ENCODE data around the gene COL5A3.
A peak's percentile ranks its signal among the peaks of the same experiment; 100 is the strongest.
"Not testable (repeated sequence)": the region's sequence is repeated elsewhere in the genome, so short reads cannot be mapped to it uniquely, and the experiment has no call there.

Gene COL5A3

DNA sequence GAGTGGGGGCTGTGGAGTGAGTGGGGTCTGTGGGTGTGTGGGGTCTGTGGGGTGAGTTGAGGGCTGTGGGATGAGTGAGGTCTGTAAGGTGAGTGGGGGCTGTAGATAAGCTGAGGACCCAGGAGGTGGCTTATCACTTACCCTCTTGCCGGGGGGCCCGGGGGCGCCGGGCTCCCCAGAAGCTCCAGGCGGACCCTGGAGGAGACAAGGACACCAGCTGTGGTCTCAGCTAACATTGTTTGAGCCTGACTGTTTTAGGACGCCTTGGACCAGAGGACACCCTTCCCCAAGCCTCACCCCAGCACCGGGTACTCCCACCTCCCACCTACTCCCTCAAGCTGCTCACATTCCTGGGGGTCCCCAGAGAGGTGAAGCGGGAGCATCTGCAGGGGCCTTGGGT lies 39.8 kb downstream of the COL5A3 start:
- no peak for DNase-seq

DNA sequence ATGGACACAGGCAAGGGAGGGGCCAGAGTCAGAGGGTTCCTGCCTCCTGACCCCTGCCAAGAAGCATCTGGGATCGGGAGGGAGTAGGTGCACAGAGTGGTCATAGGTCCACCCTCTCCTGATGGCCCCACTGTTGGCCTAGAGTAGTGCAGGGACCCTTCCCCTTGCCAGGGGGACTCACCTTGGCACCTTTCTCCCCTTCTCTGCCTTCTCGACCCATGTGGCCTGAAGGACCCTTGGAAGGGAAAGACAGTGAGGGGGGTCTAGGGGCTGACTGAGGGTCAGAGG lies 40.7 kb downstream of the COL5A3 start:
- no peak for DNase-seq

DNA sequence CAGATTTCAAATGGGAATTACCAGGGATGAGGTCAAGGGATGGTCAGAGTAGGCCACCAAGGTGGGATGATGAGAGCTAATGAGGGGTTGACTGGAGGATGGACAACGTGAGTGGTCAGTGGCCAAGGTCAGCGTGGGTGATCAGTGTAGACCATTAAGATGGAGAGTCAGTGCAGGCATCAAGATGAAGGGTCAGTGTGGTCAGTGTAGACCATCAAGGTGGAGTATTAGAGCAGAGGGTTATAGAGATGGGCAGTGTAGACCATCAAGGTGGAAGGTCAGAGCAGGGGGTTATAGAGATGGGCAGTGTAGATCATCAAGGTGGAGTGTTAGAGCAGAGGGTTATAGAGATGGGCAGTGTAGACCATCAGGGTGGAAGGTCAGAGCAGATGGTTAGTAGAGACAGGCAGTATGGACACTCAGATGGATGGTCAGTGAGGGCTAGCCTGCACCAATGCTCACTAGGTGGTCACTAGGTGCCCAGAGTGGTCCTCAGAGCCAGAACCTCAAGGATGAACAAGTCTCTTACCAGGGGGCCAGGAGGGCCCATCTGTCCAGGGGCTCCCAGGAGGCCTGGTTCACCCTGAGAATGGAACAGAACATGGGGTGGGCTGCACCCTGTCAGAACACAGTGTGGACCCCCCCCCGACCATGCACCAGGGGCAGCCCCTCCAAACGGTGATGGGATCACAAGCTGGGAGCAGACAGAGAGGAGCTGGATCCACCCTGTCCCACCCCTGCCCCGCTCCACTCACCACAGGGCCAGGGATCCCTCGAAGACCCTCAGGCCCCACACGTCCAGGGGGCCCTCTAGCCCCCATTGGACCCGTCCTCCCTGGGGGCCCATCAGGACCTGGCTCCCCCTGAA lies 41.2 kb downstream of the COL5A3 start:
- no peak for DNase-seq

DNA sequence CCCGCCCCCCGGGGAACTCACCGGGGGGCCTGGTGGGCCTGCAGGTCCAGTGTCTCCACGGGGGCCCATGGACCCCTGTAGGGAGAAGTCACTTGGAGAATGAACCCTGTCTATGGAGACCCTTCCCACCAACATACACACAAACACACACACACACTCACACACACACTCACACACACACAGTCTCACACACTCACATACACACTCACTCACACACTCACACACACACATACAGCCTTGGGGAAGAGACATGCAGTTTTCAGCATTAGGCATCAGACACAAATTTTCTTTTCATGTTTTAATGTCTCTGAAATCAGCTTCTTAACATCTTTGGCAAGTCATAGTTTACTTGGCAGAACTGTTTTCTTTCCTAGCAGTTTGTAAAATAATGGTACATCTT lies 43.0 kb downstream of the COL5A3 start:
- no peak for DNase-seq

DNA sequence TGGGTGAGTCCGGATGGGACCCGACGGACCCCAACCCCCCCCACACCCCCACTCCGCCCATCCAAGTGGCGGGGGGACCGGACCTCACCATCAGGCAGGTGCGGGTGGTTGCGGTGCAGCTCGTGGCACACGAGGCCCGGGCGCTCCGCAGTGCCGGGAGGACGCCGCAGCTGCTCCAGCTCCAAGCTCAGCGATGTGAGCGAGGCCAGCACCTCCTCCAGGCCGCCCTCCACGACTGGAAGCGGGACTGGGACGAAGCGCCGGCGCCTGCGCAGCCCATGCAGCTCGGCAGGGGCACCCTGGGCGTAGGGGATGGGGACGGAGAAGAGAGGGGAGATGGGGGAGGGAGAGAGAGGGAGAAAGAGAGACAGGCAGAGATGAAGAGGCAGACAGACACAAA lies 43.9 kb downstream of the COL5A3 start:
- no peak for DNase-seq

DNA sequence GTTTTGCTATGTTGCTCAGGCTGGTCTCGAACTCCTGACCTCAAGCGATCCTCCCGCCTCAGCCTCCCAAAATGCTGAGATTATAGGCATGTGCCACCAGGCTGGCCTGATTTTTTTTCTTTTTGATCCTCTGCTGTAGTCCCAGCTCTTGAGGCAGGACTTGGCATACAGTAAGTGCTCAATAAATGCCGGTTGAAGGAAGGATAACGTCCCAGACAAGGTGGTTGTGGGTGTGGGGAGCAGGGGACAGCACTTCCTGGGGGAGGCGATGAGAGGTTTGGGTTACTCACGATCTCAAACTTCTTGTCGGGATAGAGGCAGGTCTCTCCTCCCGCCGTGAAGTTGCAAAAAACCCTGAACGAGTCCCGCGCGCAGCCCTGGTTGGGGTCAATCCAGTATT lies 44.3 kb downstream of the COL5A3 start:
- no peak for DNase-seq

DNA sequence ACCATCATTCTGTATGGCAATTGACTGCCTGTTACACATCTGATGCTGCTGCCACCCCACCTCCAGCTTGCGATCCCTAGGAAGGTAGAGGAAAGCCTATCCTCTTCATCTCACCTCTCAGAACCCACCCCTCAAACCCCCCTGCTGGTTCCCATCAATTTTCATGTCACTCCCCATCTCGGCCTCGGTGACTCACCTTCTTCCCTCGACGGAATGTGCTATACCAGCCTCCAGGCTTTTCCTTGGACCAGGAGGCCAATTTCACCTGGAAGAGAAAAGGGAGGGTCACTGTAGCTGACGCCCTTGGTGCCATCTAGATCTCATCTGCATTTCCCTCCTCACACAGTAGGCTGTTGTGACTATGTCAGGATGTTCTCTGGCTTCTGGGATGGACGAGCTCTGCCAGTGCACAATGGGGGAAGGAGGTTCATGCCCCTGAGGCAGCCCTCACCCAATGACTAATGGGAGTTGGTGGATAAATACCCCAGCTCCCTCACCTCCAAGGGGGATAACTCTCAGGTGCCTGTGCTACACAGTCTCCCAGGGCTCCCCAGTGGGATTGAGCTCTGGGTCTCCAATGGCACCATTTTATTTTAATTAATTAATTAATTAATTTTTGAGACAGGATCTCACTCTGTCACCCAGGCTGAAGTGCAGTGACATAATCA lies 47.5 kb downstream of the COL5A3 start:
- no peak for DNase-seq

DNA sequence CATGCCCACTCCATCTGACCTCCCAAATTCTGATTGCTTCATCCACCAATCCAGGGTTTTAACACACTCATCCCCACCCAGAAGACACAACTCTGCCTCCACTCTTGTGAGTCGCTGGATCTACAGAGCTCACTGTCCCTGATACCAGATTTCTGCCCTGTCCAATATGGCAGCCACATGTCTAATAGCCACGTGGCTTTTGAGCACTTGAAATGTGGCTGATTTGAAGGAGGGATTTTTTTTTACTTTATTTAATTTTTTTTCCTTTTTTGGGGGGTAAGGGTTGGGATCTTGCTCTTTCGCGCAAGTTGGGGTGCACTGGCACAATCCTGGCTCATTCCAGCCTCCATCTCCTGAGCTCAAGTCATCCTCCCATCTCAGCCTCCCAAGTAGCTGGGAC lies 49.2 kb downstream of the COL5A3 start:
- no peak for DNase-seq

DNA sequence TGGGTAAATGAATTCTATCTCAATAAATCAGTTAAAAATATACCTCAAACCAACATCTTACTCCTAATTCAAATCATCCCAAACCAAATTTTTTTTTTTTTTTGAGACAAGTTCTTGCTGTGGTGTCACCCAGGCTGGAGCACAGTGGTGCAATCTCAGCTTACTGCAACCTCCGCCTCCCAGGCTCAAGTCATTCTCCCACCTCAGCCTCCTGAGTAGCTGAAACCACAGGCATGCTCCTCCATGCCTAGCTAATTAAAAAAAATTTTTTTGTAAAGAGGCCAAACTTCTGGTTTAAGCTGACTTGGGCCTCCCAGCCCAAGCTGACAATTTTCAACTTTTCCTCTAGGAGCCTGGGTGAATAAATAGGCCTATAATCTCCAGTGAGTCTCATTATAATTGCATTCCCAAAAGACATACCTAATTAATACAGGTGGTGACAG lies 51.9 kb downstream of the COL5A3 start:
- DNase-seq, result no peak

DNA sequence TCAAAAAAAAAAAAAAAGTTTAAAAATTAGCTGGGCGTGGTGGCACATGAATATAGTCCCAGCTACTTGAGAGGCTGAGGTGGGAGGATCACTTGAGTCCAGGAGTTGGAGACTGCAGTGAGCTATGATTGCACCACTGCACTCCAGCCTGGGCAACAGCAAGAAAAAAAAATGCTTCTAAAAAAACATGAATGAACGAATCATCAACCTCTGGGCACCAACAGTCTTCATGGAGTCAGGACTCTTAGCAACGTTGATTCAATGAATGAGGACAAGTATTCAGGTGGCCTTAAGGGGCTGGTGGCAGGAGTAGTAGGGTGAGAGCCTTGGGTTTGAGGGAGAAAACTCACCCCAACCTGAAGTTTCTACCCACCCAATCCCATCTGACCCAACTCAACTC lies 53.3 kb downstream of the COL5A3 start:
- no peak for DNase-seq

DNA sequence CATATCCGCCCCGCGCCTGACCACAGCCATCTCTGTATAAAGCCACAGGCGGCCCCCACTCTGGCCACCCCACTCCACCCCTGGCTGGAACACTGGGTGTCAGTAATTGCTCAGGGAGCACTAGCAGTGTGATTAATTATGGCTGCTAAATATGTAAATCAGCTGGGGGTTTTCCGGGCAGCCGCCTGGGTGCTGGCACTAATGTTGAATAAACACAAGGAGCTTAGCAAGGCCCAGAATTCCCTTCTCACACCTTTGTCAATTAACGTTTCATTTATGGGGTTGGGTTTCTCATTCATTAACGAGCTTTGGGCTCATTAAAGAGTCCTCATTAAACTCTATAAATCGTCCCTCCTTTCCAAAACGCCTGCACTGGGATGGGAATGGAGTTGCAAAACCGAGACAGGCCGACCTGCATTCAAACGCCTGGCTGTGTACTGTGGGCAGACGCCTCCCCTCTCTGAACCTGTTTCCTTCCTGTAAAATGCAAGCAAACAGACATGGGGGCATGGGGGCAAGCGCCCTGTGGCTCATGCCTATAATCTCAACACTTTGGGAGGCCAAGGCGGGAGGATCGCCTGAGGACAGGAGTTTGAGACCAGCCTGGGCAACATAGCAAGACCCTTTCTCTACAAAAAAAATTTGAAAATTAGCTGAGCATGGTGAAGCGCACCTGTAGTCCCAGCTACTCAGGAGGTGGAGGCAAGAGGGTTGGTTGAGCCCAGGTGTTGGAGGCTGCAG lies 56.3 kb downstream of the COL5A3 start:
- no peak for DNase-seq

DNA sequence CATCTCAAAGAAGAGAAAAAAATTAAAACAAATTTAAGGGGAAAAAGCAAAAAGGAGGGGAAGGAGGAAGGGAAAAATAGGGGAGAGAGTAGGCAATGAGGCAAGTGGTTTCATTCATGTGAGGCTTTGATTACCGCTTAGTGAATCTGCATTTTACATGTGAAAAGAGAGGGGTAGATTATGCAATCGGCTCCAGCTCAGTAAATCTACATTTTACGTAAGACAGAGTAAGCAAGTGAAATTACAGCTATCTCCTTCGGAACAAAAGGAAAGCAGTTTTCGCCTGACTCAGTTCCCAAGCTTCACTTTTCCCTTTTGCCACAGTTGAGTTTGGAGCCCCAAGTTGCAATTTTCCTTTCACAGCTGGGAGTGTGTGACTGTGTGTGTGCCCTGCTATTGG lies 58.0 kb downstream of the COL5A3 start:
- DNase-seq, result no peak

DNA sequence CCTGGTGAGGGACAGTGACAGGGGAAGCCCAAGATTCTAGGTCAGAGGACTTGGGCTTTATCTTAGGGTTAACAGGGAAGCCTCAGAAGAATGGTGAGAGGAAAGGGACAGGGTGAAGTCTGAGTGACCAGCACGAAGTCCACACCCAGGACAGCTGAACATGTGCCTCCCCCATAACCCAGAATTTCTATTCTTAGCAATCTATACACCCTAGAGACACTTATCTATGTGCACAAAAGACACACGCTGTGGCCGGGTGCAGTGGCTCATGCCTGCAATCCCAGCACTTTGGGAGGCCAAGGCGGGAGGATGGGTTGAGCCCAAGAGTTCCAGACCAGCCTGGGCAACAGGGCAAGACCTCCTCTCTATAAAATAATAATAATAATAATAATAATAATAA lies 62.9 kb downstream of the COL5A3 start:
- no peak for DNase-seq

DNA sequence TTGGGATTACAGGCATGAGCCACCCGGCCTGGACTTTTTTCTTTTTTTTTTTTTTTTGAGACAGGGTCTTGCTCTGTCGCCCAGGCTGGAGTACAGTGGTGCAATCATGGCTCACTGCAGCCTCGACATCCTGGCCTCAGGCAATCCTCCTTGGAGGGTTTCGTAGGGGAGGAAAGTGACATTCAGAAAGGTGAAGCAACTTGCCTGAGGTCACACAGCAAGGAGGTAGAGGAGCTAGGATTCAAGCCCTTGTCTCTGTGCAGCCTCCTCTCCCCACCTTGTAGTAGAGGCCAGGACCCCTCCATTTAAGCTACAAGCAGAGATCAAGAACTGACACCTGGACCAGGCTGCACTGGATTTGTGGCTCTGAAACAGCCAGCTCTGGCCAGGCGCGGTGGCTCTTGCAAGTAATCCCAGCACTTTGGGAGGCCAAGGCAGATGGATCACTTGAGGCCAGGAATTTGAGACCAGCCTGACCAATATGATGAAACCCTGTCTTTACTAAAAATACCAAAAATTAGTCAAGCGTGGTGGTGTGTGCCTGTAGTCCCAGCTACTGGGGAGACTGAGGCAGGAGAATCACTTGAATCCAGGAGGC lies 63.7 kb downstream of the COL5A3 start:
- not testable (repeated sequence) for DNase-seq

DNA sequence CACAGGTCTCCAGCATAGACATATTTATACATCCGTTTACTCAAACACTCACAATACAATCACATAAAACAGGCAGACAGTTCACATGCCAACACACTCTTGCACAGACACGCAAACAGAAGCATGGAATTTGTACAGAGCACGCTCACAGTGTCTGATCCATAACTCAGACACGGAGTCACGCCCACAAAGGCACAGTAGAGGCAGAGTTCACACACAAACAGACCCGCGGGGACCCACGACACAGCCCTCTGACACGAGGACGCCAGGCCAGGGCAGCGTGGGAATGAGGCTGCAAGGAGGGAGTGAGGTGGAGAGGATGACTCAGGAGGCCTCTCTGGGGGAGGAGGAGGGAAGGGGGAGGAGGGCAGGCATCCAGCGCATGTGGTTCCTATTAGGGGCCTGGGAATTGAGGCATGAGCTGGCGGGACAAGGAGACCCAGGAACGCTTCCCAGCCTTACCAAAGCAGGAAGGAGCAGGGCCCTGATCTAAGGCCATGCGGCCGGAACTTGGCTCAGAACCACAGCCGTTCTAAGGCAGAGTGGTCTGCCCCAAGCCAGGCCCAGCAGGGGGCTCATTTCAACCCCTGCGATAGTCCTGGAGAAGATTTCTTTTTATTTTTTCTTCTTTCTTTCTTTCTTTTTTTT lies 64.9 kb downstream of the COL5A3 start:
- DNase-seq, result no peak

DNA sequence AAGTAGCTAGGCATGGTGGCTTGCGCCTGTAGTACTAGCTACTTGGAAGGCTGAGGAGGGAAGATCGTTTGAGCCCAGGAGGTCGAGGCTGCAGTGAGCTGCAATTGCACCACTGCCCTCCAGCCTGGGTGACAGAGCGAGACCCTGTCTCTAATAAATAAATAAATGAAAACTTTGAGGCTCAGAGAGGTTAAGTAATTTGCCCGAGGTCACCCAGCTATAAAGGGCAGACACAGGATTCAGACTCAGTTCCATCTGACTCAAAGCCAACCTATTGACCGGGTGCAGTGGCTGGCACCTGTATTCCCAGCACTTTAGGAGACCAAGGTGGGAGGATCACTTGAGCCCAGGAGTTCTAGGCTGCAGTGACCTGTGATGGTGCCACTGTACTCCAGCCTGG lies 66.6 kb downstream of the COL5A3 start:
- no peak for DNase-seq

DNA sequence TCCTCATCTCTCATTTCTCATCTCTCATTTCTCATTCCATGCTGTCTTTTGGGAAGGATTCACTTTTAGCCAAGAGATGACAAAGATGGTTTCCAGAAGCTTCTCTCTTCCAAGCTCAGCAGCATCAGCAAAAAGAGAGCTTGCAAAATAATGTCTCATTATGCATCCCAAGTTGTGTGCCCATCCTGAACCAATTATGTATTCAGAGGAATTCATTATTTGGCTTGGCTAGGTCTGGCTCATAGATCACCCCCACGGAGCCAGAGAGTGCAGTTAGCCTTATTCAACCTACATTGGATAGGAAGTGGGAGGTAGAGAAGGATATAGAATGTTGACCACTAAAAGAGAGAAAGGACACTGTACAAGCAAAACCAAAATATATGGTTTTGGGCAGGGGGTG lies 68.6 kb downstream of the COL5A3 start:
- no peak for DNase-seq

DNA sequence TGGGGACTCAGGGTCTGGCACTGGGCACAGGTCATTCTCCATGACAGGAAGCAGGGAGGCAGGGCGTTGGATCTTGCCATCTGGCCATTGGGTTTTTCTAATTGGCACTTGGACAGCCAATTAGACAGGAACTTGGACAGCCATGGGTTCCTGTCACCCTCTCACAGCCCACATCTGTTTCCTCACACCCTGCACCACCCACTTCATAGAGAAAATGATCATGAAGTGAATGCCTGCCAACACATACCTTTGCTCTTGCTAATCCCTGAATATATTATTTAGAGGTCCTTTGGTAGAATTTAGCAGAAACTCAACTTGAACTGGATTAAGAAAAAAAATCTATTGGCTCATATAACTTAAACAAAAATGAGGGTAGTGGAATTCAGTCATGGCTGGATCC lies 69.1 kb downstream of the COL5A3 start:
- no peak for DNase-seq

DNA sequence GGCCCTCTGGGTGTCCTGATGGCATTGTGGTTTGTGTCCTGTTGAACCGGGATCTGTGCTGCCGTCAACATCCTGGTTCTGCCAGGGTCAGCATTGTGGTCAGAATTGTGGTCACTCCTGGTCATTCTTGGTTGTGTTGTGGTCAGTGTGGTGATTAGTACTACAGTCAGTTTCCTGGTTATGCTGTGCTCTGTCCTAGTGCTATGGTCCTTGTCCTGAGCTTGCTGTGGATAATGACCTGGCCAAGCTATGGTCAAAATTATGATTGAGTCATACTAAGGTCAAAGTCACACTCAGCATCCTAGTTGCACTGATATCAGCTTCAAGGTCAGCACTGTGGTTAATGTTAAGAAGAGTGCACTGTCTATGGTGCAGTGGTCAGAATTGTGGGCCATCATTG lies 69.5 kb downstream of the COL5A3 start:
- no peak for DNase-seq

DNA sequence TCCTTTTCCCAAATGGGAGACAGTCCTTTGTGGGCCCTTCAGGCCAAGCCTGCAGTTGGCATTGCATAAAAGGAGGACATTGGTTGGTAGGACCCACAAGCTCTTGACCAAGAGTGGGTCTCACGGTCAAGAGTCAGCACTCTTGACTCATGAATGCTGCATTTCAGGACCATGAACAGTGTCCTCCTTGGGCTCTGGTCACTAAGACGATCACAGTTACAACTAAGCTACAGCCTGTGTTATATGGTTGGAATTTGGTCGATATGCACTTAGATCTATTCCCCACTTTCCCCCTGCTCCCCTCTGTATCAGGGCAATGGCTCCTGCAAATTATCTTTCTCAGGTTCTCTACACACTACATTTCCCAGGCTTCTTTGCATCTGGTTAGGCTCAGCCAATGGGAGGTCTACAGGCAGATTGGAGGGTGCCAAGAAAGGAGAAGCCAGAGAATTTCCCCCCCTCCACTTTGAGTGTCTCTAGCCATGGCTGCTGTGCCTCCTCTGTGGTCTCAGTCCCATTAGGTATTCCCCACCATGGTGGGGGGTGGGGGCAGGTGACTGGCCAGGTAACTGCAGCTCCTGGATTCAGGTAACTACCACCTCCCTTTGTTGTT lies 70.9 kb downstream of the COL5A3 start:
- DNase-seq, result no peak

DNA sequence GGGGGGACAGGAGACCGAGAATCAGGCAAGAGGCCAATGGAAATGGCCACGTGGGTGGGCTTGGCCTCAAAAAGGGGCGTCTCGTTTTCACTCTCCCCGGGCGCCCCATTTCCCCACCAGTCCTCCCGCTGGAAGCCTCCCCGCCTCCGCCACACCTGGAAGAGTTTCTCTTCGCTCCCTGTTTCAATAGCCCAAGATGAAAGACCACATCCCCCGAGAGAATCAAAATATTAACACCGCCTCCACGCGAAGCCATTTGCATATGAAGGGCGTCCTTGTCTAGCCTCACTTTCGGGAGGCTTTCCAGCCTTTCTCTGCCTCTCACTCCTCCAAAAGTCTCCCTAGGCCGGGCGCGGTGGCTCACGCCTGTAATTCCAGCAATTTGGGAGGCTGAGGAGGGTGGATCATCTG lies 73.3 kb downstream of the COL5A3 start:
- no peak for DNase-seq

DNA sequence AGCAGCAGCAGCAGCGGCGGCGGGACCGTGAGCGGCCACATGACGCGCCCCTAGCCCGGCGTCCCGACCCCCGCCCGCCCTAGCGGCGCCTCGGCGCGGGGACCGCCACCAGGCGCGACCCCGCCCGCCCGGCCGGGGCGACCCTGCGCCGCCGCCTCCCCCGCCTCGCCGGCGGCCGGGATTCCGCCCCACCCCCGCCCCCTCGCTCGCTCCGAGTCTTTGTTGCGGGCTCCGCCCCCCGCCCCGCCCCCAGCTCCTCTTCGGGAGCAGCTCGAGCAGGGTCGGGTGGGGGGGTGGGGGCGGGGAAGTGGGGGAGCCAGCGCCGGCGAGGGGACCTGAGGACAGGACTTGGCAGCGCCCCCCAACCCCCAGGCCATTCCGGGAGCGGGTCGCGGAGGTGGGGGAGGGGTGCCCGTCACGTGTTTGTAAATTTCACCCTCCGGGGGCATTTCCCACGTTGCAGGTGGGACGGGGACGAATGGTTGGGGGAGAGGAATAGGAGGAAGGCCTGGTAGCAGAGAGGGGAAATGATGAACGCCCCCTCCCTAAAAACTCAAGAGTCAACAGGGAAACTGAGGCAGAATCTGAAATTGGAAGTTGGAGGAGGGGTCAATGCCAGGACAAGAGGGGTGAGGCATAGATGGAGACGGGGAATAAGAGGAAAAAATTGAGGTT lies 73.8 kb downstream of the COL5A3 start, which contains the start of gene OLFM2:
TSS of gene OLFM2 (minus strand) at position 190 of the 675 bp plus-strand sequence. CDS start at position 41, 149 bp downstream.
- DNase-seq, result peak in 1 of 2 experiments; percentile 26
